Measurements from ENCODE around the gene FGFR2. TPM values are rescaled to one million over a fixed set of nuclear protein-coding genes. Genes with fewer than 3 reads are reported as not detected.

The FGFR2 gene
- 0.77 TPM for polyA plus RNA-seq (2012; ENCODE audit: insufficient read depth, insufficient read length, low read depth)

DNA sequence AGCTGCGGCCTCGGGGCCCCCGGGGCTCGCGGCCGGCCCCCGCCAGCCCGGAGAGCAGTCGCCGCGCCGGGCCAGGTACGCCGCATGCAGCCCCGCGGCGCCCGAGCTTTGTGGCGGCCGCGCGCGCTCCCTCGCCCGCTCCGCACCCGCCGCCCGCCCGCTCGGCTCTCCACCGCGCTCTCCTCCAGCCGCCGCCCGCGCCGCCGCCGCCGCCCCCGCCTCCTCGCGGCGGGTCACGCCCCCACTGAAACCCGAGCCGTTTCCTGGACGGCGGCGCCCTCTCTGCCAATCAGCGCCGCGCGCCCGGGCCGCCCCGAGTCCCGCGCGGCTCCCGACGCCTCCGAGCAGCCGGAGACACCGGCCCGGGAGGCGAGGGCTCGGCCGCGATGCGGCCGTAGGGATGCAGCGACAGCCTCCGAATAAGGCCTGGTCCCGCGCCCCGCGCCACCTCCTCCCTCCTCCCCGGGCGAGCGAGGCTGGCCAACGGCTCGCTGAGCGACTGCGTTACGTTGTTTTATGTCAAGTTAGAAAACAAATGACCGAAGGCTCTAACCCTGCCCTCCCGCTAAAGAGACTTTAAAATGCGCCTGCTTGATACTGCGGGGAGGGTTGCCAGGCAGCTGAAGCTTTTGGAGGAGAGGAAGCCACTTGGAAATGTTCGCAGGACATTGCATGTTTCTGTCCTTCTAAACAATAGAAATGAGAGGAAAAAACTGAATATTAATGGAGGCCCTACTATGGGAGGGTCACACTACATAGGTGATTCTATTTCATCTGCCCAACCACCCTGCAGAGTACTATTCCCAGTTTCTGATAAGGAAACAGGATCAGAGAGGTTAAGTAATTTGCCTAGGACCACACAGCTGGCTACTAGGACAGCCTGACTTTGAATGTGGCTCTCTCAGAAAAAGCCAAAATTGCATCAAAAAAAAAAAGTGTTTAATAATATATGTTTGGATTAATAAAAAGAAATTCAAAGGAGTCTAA, at the start of gene FGFR2:
Gene FGFR2, minus strand, starts transcription at position 182 of the 987 bp plus-strand sequence. CDS start 4,627 bp downstream, outside the sequence.
- Histone ChIP-seq H3K4me1 (no peaks in the 10 kb centered on the region), H3K36me3 (no peaks in the 10 kb centered on the region), H3K27me3 (peaks cover 22% of the 10 kb centered on the region), H3K9me3 (no peaks in the 10 kb centered on the region), H3K4me3 (ENCODE audit: low read depth, low read length) (peak within 1 kb of the TSS; percentile 55)
- peak; percentile 87 for DNase-seq
- TF ChIP-seq, protein P1, sequence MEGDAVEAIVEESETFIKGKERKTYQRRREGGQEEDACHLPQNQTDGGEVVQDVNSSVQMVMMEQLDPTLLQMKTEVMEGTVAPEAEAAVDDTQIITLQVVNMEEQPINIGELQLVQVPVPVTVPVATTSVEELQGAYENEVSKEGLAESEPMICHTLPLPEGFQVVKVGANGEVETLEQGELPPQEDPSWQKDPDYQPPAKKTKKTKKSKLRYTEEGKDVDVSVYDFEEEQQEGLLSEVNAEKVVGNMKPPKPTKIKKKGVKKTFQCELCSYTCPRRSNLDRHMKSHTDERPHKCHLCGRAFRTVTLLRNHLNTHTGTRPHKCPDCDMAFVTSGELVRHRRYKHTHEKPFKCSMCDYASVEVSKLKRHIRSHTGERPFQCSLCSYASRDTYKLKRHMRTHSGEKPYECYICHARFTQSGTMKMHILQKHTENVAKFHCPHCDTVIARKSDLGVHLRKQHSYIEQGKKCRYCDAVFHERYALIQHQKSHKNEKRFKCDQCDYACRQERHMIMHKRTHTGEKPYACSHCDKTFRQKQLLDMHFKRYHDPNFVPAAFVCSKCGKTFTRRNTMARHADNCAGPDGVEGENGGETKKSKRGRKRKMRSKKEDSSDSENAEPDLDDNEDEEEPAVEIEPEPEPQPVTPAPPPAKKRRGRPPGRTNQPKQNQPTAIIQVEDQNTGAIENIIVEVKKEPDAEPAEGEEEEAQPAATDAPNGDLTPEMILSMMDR (IDR thresholded peaks at IDR 0.05; ENCODE audit: low read depth, low read length), result no peak

DNA sequence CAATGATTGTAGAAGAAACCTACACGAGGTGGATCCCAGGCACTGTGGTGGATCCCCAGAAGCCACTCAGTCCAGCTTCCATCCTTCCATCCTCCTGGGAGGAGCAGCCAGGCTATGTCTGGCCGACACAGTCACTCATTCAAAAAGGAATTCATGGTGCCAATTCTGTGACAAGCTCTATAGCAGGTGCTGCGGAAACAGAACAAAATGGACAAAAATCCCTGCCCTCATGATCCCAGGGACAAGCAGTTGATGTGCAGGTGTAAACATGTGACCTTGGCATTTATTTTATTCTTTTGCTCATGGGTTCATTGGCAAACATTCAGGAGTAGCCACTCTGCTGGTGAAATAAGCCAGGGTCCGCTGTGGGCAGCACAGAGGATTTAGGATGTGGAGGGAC, 49.2 kb upstream of the FGFR2 start:
- Histone ChIP-seq H3K27me3 (no peaks in the 10 kb centered on the region), H3K9me3 (no peaks in the 10 kb centered on the region), H3K36me3 (no peaks in the 10 kb centered on the region), H3K4me1 (peaks cover 7% of the 10 kb centered on the region), H3K4me3 (ENCODE audit: low read depth, low read length) (no peak overlapping the region)
- TF ChIP-seq, protein P1 (IDR thresholded peaks at IDR 0.05; ENCODE audit: low read depth, low read length), result no peak
- DNase-seq, result no peak

DNA sequence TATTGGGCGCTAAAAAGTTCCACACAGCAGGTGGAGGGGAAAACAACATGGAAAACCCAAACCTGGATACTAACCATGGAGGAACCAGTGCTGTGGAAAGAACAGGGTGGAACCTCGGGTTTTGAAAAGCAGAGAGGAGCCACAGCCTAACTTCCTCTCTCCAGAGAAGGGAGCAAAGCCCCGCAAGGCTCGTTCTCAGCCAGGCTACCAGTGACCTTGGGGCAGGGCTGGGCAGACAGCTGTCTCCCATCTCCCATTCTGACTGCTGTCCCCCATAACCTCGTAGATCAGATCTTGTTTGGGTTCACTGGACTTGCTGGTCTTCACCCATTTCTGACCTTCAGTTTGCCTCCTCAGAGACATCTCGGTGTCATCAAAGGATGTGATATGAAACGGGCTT, 47.5 kb upstream of the FGFR2 start:
- TF ChIP-seq, protein P1 (IDR thresholded peaks at IDR 0.05; ENCODE audit: low read depth, low read length), result no peak
- Histone ChIP-seq H3K9me3 (no peaks in the 10 kb centered on the region), H3K36me3 (no peaks in the 10 kb centered on the region), H3K4me3 (ENCODE audit: low read depth, low read length) (no peak overlapping the region), H3K4me1 (peaks cover 7% of the 10 kb centered on the region), H3K27me3 (no peaks in the 10 kb centered on the region)
- DNase-seq, result no peak

DNA sequence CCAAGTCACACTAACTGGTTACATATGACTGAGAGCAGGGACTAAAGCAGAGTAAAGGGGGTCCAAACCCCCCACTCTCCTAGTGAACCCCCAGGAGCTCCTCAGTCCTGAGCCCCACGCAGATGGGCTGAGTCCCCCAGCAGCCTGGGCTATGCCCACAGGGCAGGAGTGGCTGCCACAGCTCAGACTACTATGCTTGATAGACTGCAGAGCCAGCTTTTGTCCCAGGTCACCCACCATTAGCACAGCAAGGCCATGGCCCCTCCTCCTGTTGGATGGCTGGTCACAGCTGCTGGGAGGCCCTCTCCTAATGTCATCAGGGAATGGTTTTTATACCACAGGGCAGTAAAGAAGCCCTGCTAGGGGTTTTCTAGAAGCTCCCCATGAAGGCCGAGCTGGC, 46.3 kb upstream of the FGFR2 start:
- H3K4me1 ChIP-seq, result peaks cover 7% of the 10 kb centered on the region
- H3K36me3 ChIP-seq, result no peaks in the 10 kb centered on the region
- H3K9me3 ChIP-seq, result no peaks in the 10 kb centered on the region
- TF ChIP-seq, protein P1 (IDR thresholded peaks at IDR 0.05; ENCODE audit: low read depth, low read length), result no peak
- peak; percentile 43 for DNase-seq
- no peaks in the 10 kb centered on the region for H3K27me3 ChIP-seq
- H3K4me3 ChIP-seq (ENCODE audit: low read depth, low read length), result no peak overlapping the region

DNA sequence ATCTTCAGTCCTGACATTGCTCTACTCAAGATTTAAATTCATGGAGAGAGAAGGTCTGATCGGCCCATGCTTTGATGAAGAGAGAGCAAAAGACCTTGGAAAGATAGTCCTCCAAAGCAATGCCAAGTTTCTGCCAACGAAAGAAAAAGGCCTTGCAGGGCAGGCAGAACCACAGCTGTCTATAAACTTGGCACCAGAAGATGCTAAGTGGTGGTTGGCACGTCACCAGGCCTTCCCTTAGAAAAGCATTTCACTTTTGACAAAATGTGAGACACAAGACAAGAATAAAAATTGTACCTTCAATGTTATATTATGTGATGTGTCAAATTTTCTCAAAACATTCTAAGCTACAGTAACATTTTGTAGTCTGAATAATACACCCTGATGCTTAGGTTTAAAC, 42.0 kb upstream of the FGFR2 start:
- Histone ChIP-seq H3K27me3 (no peaks in the 10 kb centered on the region), H3K36me3 (no peaks in the 10 kb centered on the region), H3K9me3 (no peaks in the 10 kb centered on the region), H3K4me1 (peaks cover 7% of the 10 kb centered on the region), H3K4me3 (ENCODE audit: low read depth, low read length) (no peak overlapping the region)
- TF ChIP-seq, protein P1 (IDR thresholded peaks at IDR 0.05; ENCODE audit: low read depth, low read length), result no peak
- no peak for DNase-seq

DNA sequence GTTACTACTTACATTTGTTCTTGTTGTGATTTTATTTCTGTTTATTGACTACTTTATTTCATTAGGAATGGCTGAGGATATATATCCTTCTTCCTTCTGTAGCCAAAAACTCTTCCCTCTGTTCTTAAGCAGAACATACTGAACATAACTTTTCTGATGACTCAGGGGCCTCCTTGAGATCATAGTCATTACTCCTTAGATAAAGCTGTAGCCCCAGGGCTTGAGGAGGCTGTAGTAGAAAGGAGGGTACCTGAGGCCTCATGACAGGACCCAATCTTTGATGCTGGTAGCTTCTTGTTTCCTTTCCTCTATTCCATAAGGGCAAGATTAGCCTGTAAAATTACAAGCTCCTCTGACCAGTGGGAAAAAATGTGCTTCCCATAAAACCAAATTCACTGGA, 41.2 kb upstream of the FGFR2 start:
- Histone ChIP-seq H3K4me3 (ENCODE audit: low read depth, low read length) (no peak overlapping the region), H3K27me3 (no peaks in the 10 kb centered on the region), H3K36me3 (no peaks in the 10 kb centered on the region), H3K9me3 (no peaks in the 10 kb centered on the region), H3K4me1 (peaks cover 3% of the 10 kb centered on the region)
- TF ChIP-seq, protein P1 (IDR thresholded peaks at IDR 0.05; ENCODE audit: low read depth, low read length), result no peak
- no peak for DNase-seq

Data from BE2C (cell line).